ENCODE data around the gene MON1B.

The MON1B gene

DNA sequence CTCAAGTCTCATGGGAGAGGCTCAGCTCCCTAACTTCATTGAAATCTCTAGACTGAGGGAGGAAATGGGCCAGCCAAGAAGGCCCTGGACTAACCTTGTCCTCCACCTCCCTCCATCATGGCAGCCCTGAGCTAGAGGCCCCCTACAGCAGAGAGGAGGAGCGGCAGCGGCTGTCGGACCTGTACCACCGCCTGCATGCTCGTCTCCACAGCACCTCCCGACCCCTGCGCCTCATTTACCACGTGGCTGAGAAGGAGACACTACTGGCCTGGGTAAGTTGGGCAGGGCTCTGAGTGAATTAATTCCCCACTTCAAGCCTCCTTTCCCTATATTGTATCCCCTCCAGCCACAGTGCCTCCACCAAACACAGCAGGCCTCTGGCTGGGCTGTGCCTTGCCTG, 4.4 kb downstream of the MON1B start:
- FAIRE-seq (no peak), DNase-seq (ENCODE audit: insufficient read length, low spot score) (no peak)

DNA sequence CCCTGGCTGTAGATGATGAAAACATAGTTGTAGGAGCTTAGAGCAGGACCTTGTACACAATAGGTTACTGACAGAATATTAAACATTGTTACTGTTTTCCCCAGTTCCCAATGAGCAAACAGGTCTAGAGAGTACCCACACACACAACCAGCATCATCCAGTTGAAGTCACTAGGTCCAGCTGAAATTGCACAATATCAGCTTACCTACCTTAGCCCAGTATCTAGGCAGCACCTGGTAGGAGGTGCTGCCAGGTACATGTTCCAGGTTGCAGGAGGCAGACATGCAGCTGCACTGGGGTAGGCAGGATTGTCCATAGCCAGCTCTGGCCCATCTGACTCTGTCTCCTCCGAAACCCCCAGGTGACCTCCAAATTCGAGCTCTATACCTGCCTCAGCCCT, 6.8 kb downstream of the MON1B start:
- DNase-seq (ENCODE audit: insufficient read length, low spot score), result no peak
- no peak for FAIRE-seq

DNA sequence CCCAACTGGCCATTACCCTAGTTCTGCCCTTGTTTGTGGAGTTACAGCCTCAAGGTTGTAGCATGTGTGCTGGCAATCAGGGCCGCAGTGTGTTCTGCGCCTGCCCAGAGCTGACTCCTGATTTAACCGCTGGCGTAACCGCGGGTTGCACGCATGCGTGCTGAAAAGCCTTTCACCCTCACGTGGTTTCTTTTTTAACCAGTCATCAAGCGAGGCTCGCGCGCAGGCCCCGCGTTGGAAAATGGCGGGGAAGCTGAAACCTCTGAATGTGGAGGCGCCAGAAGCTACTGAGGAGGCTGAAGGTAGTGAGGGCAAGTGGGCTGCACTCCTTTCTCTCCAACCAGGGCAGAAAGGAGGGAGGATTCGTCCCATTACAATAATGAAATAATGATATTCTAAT, 8.2 kb downstream of the MON1B start, which contains the start of gene SYCE1L:
SYCE1L (plus strand) TSS at position 198 of the 400 bp plus-strand sequence; CDS start at position 242, 44 bp downstream.
- DNase-seq (ENCODE audit: insufficient read length, low spot score) (no peak), FAIRE-seq (no peak)

DNA sequence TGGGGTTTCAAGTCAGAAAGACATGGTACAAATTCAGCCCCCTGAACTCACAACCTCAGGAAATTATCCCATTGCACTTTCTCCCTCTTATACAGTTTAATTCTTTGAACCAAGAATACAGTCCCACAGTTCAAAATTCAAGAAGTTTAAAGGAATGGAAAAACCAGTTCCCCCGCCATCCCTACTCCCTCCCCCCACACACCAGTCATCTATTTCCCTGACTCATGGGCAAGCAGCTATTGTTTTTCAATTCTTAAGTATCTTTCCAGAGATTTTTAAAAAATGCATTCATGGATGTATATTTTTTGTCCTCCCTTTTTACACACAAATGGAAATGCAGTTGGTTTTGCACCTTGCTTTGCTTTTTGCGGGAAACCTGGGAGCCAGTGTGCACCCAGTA, 15.5 kb downstream of the MON1B start:
- no peak for DNase-seq (ENCODE audit: insufficient read length, low spot score)
- no peak for FAIRE-seq

DNA sequence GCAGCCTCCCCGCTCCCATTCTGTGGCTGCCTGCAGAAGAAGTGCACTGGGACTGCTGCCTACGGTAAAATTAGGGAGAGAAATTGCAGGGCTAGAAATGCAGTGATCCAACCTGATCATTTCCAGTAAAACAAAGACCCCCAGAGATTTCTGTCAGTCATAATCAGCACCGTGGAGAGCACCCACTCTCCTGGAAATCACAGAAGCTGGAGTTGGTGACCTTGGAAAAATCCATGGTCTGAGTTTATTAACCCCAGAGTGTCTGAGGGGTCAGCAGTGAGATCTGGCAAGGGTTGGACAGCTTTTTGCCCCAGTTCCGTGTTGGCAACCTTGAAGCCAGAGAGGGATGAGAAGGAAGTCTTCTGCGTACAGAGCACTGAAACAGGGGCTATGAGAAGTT, 16.0 kb downstream of the MON1B start:
- DNase-seq (ENCODE audit: insufficient read length, low spot score), result no peak
- no peak for FAIRE-seq

DNA sequence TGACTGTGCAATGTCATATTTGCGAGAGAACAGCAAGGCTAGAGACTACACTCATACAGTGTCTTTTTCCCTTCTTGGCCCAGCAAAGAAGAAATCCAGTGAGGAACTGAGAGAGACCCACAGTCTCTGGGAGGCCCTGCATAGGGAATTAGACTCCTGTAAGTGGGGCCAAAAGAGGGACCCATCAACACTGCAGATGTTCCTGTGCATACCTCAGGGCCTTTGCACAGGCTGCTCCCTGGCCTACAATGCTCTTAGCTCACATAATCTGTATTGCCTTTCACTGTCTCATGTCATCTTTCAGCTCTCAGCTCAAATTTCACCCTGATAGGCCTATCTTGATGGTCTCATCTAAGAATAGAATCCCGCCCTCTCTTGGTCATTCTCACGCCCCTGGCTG, 17.4 kb downstream of the MON1B start:
- no peak for FAIRE-seq
- no peak for DNase-seq (ENCODE audit: insufficient read length, low spot score)

DNA sequence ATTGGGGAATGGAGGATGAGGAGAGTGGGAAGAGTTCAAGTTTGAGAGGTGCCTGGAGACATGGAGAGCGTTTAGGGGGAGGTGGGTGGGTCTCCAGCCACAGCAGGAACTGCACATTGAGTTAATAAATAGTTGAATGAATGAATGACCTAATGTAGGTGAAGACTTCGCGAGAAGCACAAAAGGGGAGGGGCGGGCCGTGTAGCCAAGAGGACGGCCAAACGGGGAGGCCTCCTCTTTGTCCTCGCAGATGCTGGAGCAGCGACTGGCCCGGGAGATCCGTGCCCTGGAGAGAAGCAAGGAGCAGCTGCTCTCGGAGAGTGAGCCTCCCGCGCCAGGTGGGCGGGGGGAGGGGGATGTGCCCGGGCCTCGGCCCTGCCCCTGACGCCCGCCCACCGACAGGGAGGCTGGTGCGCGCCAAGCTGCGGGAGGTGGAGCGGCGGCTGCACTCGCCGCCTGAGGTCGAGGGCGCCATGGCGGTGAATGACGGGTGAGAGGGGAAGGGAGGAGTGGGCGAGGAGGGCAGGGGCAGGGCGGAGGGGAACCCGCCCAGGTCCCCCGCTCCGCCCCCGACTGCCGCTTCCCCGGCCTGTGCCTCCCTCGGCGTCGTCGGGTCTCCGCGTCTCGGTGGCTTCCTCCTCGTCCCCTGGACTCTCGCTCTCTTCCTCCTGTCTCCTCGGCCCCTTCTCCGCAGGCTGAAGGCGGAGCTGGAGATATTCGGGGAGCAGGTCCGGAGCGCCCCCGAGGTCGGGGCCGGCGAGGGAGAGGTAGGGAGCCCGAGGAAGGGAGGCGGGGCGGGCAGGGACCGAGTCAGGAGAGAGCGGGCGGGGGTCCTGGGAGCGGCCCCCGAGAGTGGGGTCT, 21.1 kb downstream of the MON1B start:
- peak; percentile 46 for DNase-seq (ENCODE audit: insufficient read length, low spot score)
- no peak for FAIRE-seq

DNA sequence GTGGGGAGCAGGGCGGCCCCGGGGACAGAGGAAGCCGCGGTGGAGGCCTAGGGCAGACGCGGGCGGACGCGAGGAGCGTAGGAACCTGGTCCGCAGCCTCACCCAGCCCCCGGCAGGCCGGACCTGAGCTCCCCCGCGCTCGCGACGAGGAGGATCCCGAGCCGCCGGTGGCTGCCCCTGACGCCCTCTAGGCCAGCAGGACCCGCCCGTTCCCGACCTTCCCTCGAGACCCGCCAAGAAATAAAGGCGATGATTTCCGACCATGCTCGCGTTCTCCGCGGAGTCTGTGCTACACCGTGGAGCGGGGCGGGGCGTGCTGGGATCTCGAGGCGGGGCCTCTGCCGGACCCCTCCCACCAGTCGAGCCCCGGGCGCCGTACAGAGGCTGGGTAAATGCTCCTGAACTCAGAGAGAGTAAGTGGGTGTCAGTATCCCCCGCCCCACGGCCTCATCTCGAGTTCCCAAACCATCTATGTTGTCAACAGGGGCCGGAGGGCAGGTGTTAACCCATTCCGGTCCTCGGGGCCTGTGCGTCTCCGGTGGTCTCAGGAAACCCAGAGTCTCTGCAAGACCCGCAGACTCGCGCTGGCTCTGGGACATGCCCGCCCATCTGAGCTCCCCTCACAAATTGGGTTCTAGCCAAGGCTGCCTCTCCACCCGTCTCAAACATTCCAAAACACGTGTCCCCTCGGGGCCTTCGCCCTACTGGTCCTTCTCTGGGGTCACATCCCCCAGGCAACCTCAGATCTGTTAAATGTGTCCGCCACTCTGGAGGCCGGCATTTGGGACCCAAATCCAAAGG, 22.0 kb downstream of the MON1B start:
- DNase-seq (ENCODE audit: insufficient read length, low spot score) (peak; percentile 31), FAIRE-seq (no peak)

DNA sequence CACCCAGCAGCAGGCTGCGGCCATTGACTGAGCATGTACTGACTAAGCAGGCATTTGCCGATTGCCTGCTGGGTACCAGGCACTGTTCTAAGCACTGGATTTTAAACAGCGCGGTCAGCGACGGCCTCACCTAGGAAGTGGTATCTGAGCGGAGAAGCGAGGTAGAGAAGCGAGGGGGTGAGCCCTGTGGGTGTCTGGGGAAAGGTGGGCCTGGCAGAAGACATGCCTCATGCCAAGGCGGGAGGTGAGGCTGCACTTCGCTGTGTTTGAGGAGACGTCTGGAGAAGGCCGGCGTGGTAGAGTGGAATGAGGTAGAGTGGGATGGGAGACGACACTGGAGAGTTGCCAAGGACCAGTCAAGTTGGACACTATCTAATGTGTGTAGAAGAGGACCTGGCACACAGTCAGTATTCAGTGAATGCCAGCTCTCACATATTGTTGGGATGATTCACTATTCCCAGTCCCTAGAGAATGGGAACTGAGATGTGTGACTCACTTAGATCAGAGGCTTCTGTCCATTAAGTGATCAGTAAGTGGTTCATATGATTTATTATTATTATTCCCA, 22.6 kb downstream of the MON1B start:
- DNase-seq (ENCODE audit: insufficient read length, low spot score), result no peak
- FAIRE-seq, result no peak

DNA sequence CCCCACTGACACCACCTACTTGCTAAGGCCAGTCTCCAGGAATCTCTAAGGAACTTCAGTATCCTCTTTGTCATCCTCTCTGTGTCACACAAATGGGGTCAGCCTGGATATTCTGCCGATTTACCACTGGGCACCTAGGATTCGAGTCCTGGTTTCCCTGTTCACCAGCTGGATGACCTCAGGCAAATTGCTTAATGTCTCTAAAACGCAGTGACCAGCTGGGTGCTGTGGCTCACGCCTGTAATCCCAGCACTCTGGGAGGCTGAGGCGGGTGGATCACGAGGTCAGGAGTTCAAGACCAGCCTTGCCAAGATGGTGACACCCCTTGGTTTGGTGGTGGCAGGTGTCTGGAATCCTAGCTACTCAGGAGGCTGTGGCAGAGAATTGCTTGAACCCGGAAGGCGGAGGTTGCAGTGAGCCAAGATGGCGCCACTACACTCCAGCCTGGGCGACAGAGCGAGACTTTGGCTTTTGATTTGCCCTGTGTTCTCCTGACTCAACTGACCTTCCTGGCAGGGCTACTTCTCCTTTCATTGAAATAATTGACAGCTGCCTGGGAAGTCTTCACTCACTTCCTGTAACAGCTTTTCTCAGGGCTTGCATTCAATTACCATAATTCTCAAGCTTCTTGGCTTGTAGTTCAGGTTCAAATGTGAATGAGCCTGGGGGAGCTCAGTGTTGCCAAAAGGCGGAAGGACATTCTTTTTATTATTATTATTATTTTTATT, 23.6 kb downstream of the MON1B start:
- DNase-seq (ENCODE audit: insufficient read length, low spot score) (no peak), FAIRE-seq (no peak)

DNA sequence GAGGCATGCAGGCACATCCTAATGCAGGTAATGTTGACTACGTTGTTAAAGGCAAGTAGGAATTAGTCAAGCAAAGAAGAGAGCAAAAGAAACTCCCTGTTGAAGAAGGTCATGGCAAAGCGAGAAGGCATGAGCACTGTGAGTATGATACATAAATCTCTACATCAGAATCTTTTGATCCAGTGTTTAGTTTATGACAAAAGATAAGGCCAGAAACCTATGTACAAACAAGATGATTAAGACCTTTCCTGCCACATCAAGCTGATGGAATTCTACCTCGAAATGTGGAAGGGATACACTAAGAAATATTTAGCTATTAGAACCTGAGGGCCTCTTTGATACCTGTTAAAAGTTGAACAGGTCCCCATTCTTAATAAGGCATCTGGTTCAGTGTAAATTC, 28.4 kb downstream of the MON1B start:
- FAIRE-seq, result no peak

DNA sequence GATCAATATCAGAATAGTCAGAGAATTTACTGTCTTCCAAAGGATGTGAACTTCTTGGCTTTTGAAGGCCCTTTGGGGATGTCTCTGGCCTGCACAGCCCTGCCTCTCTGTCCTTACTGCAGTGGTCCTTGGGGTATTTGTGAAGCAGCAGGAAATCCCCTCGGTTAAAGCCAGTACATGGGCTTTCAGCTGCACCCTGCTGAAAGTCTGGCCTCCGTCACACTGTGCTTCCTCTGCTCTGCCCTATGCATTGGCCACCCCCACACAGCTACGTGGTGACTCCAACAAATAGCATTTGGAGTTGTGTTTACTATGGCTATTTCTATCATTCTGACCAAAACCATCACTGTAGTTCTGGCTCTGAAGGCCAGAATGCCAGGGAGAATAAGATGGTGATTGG, 29.4 kb downstream of the MON1B start:
- DNase-seq (ENCODE audit: insufficient read length, low spot score) (no peak), FAIRE-seq (no peak)

More for the DNA sequence above, 28.4 kb downstream of the MON1B start:
- no peak for DNase-seq (ENCODE audit: insufficient read length, low spot score)

DNA sequence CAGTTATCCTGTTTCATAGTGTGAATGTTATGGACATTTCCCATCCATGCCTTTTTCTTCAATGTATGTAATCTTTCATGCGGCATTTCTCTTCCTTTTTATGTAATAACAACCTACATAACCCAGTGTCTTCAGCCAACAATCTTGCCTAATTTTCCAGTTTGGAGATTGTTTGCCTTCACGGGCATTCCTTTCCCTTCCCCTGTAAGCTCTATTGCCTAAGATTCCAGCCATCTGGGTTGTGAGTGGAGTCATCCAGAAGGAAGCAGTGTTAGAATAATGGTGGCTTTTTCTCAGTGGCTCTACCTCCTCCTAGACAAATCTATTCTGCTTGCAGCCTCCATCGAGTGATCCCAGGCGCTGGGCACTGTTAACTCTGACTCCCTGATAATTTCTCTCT, 30.5 kb downstream of the MON1B start:
- DNase-seq (ENCODE audit: insufficient read length, low spot score) (no peak), FAIRE-seq (no peak)

DNA sequence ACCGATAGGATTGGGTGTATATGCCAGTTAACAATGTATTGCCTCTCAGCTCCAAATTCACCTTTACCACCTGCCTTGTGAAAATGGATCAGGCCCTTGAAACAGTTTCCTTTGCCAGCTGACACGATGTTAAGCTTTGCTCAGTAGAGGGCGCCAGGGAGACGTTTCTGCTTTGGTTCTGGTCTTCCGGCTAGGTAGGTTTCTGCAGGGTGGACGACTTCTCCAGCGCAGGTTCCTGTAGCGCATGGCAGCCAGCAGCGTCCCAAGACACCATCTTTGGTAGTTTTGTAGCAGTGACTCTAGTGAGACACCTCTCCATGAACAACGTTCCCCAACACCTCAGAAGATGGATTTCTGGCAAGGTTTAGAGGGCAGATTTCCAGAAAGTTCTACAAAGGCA, 32.2 kb downstream of the MON1B start:
- DNase-seq (ENCODE audit: insufficient read length, low spot score), result no peak
- FAIRE-seq, result no peak

DNA sequence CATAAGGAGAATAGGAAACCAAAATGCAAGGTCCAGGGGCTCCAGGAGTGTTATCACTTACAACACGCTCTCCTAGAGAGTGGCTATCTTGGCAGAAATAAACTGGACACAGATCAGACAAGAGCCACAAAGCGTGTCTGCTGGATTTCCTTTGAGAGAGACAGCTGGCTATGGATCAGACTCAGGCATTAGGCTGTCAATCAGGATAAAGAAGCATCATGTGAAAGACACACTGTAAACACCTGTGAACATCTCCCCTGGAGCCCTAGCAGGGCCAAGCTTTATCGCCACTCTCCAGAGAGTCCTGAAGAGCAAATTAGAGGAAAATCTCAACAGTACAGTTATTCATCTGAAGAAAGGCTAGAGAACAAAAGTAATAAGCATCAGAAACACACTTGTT, 34.2 kb downstream of the MON1B start:
- no peak for DNase-seq (ENCODE audit: insufficient read length, low spot score)
- FAIRE-seq, result no peak

DNA sequence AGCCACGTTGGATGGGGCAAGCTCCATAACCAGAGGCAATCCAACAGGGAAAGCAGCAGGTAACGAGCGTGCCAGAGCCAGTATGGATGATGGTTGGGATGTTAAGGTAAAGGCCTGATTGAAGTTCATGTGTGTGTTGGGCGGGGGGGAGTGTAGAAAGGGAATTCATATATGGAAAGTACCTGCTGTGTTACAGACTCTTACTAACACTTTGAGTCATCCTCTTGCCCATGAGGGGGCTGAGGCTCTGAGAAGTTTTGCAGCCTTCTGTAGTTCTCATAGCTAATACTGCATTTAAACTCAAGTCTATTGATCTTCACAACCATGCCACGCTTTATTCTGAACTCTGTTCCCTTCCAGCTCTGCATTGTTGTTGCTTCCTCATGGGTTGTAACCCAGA, 36.8 kb downstream of the MON1B start:
- DNase-seq (ENCODE audit: insufficient read length, low spot score) (no peak), FAIRE-seq (no peak)

DNA sequence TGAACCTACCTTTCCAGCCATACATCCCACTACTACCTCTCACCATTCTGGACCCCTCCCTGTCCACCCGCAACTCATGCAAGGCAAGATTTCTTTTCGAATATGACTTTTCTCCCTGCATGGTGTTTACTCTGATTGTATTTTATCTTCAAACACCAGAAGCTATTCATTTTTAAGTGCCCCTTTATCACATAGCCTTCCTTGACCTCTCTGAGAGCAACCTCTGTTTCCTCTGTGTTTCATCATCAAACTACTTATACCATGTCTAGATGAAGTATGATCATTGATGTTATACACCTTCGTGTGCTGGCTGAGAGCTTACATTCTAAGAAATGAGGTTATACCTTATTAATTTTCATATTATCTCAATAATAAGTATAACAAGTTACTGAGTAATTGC, 40.1 kb downstream of the MON1B start:
- no peak for FAIRE-seq
- no peak for DNase-seq (ENCODE audit: insufficient read length, low spot score)

DNA sequence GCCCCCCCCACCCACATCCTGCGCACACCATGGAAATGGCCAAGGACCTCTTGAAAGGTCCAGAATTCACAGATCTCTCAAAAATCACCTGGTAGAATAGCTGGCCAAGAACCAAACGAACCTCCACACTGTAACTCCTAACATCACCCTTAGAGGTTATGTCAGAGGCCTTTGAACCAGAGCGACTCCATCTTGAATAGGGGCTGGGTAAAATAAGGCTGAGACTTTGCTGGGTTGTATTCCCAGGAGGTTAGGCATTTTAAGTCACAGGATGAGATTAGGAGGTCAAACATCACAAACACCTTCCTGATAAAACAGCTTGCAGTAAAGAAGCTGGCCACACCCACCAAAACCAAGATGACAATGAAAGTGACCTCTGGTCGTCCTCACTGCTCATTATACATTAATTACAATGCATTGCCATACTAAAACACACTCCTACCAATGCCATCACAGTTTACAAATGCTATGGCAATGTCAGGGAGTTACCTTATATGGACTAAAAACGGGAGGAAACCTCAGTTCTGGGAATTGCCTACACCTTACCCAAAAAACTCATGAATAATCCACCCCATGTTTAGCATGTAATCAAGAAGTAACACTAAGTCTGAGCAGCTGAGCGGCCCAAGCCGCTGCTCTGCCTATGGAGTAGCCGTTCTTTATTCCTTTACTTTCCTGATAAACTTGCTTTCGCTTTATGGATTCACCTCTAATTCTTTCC, 43.0 kb downstream of the MON1B start:
- no peak for DNase-seq (ENCODE audit: insufficient read length, low spot score)
- no peak for FAIRE-seq

DNA sequence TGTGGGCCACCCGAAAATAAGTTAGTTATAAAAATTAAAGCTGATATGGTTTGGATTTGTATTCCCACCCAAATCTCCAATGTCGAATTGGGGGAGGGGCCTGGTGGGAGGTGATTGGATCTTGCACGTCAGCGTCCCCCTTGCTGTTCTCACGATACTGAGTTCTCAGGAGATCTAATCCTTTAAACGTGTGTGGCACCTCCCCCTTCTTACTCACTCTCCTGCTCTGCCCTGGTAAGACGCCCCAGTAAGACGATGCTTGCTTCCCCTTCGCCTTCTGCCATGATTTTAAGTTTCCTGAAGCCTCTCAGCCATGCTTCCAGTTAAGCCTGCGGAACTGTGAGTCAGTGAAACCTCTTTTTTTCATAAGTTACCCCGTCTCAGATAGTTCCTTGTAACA, 43.6 kb downstream of the MON1B start:
- FAIRE-seq (no peak), DNase-seq (ENCODE audit: insufficient read length, low spot score) (no peak)

DNA sequence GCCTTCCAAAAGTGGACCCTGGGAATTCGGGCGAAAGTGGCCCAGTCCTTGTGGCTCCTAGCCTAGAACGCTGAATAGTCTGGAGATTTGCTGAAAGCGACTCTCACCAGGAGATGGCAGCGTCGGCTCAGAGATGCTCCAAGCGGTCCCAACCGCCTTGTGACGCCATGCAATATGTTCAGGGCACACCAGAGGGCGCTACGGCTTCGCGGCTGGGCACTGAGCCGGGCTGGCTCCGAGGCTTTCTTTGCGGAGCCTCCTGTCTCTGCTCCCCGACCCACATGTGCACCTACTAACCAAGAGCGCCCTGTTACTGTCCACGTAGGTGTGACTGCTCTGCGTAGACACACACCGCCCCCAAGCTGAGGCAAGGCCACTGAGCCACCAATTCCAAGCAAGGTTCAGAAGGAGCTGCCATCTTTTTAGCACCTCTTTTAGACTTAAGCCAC, 45.1 kb downstream of the MON1B start:
- DNase-seq (ENCODE audit: insufficient read length, low spot score) (peak; percentile 72), FAIRE-seq (peak; percentile 75)
